HepG2 (cell line): ENCODE measurements around the gene FBLN5. TPM values are rescaled to one million over a fixed set of nuclear protein-coding genes. Genes with fewer than 3 reads are reported as not detected.

ENCODE experiments used
- ATAC-seq: fragments of 200-7000 bp; cut with Tn5 transposase; 3 replicates; pipeline ENCODE4 v1.9.1; 2020; ENCODE audit warnings: mild to moderate bottlenecking, moderate library complexity
- BruUV-seq: library from RNA; stranded (reverse); fragments of 400-500 nt; replicated peaks from 2 replicates; lab custom pipeline; 2021; lab: Mats Ljungman, UMichigan
- CTCF ChIA-PET: fragments of 300-600 bp; formaldehyde crosslinking; extraction: SDS; loops from one replicate; lab custom pipeline; 2021; ENCODE audit warnings: low total read pairs, inconsistent platforms, low intra/inter-chr PET ratio; lab: Yijun Ruan, JAX
- POLR2A ChIA-PET: fragments of 350-600 bp; sonication (Branson Sonifier 250); formaldehyde crosslinking; loops from one replicate; lab custom pipeline; 2020; ENCODE audit warnings: antibody characterized with exemption, inconsistent platforms; lab: Yijun Ruan, JAX
- DNase-seq: peaks from one replicate; pipeline ENCODE4 v3.0.0-alpha.2; 2015; ENCODE audit warnings: low spot score
- FAIRE-seq: peaks from 3 replicates; lab custom pipeline; 2011; peaks lifted over from hg19 to GRCh38; lab: Jason Lieb, UNC
- H2AFZ ChIP-seq: one replicate; pipeline ENCODE4 v1.6.1; 2011; ENCODE audit warnings: low read length, inconsistent platforms
- H3K27ac ChIP-seq: fragments of 300-600 bp; 3 replicates; pipeline ENCODE4 v1.8.0; 2011; ENCODE audit warnings: mixed run types, mild to moderate bottlenecking, mixed read lengths, low read length, inconsistent platforms; ENCODE audit not compliant: insufficient read depth; ENCODE audit errors: extremely low read length
- H3K27me3 ChIP-seq, 2 experiments: fragments of 200-600 bp in 1 of 2; 2 replicates in 1 of 2; 3 replicates in 1 of 2; pipeline versions ENCODE4 v1.6.0 to v1.8.0; 2011; ENCODE audit warnings: low read length in 2 of 2, mild to moderate bottlenecking in 2 of 2, moderate library complexity in 2 of 2, inconsistent platforms in 1 of 2; ENCODE audit not compliant: insufficient read depth in 2 of 2, control insufficient read depth in 1 of 2
- H3K36me3 ChIP-seq, 2 experiments: fragments of 200-600 bp in 1 of 2; replicated peaks in 1 of 2; 2 replicates in 1 of 2; 3 replicates in 1 of 2; pipeline versions ENCODE4 v1.5.1 to v1.8.0; 2011; ENCODE audit warnings: low read length in 2 of 2, inconsistent platforms in 1 of 2; ENCODE audit not compliant: insufficient read depth in 2 of 2, control insufficient read depth in 1 of 2
- H3K4me1 ChIP-seq: 2 replicates; pipeline ENCODE4 v1.5.1; 2012; ENCODE audit warnings: low read length, inconsistent platforms; ENCODE audit not compliant: insufficient read depth
- H3K4me2 ChIP-seq: 2 replicates; pipeline ENCODE4 v1.6.0; 2011; ENCODE audit warnings: low read depth, low read length, inconsistent platforms
- H3K4me3 ChIP-seq, 3 experiments: fragments of 200-600 bp in 1 of 3; sonication (generic), shearing (Covaris generic) in 1 of 3; replicated peaks in 1 of 3; 2 replicates each; pipeline ENCODE4 v1.5.1; 2011 to 2016; ENCODE audit warnings: low read length in 3 of 3, inconsistent platforms in 2 of 3, low read depth in 2 of 3, mild to moderate bottlenecking in 2 of 3, control low read depth in 1 of 3, mixed read lengths in 1 of 3; ENCODE audit not compliant: insufficient read depth in 1 of 3
- H3K79me2 ChIP-seq: one replicate; pipeline ENCODE4 v1.6.1; 2011; ENCODE audit warnings: low read length, inconsistent platforms; ENCODE audit not compliant: insufficient read depth
- H3K9ac ChIP-seq: 2 replicates; pipeline ENCODE4 v1.6.0; 2011; ENCODE audit warnings: mild to moderate bottlenecking, low read depth, low read length, inconsistent platforms; ENCODE audit not compliant: insufficient read depth
- H3K9me3 ChIP-seq: 2 replicates; pipeline ENCODE4 v1.5.1; 2012; ENCODE audit warnings: mild to moderate bottlenecking, low read length
- H4K20me1 ChIP-seq: 2 replicates; pipeline ENCODE4 v1.6.0; 2011; ENCODE audit warnings: inconsistent platforms, mild to moderate bottlenecking, low read length, moderate library complexity; ENCODE audit not compliant: insufficient read depth
- ATAD3A ChIP-seq: sonication (generic); formaldehyde crosslinking; IDR thresholded peaks from 2 replicates; pipeline ENCODE4 v1.4.0; 2020; ENCODE audit warnings: missing genetic modification reagents
- HNF4G ChIP-seq, 2 experiments: sonication (generic) in 1 of 2; formaldehyde crosslinking in 1 of 2; IDR thresholded peaks; 2 replicates each; pipeline versions ENCODE4 v1.4.0 to v1.6.1; 2011 to 2020; ENCODE audit warnings: borderline replicate concordance in 2 of 2, low read depth in 2 of 2, mild to moderate bottlenecking in 2 of 2, low read length in 1 of 2, missing genetic modification reagents in 1 of 2, moderate library complexity in 1 of 2
- KLF16 ChIP-seq, 2 experiments: sonication (generic) in 1 of 2; formaldehyde crosslinking in 1 of 2; IDR thresholded peaks; 2 replicates each; pipeline versions ENCODE4 v1.6.1 to v1.8.0; 2016 to 2023; ENCODE audit warnings: missing genetic modification reagents in 2 of 2, missing compliant biosample characterization in 1 of 2
- ZFP1 ChIP-seq: IDR thresholded peaks from 2 replicates; pipeline ENCODE4 v1.6.1; 2016
- ZNF557 ChIP-seq: sonication (generic); formaldehyde crosslinking; IDR thresholded peaks from 2 replicates; pipeline ENCODE4 v1.4.0; 2020; ENCODE audit warnings: missing genetic modification reagents
- ZNF672 ChIP-seq: sonication (generic); formaldehyde crosslinking; IDR thresholded peaks from 2 replicates; pipeline ENCODE4 v1.8.1; 2022; ENCODE audit warnings: missing genetic modification reagents
- WGBS: methylation state at CpG from one replicate; pipeline ENCODE4 v1.1.6; 2017; ENCODE audit warnings: low lambda C conversion rate; 5-methylcytosine and 5-hydroxymethylcytosine counted together
- in situ Hi-C: cut with HindIII; loops from 2 replicates; pipeline ENCODE4 v1.10.0; 2017; ENCODE audit warnings: low pct_unique_long_range_greater_than_20kb; ENCODE audit not compliant: extremely low pct_ligation_motif_present
- intact Hi-C: fragments of 100-400 bp; cut with micrococcal nuclease; formaldehyde crosslinking; loops from one replicate; pipeline ENCODE4 v1.10.0; 2022; ENCODE audit not compliant: unreplicated experiment
- polyA plus RNA-seq, 8 experiments: library from polyadenylated mRNA; depleted of rRNA in 3 of 8; stranded (reverse) in 7 of 8; unstranded in 1 of 8; fragments of >200 nt; fragmentation: Illumina TruSeq in 4 of 8; extraction: Trizol in 4 of 8; gene quantifications; 2 replicates each; pipeline versions ENCODE4 v1.2.1 to v1.2.3, GENCODE V29; 2011 to 2016; ENCODE audit warnings: low read depth in 4 of 8, missing spikeins in 1 of 8, mixed read lengths in 1 of 8; ENCODE audit not compliant: insufficient read depth in 1 of 8
- total RNA-seq, 5 experiments: library from RNA; depleted of rRNA; stranded (reverse); fragments of >200 nt; fragmentation: Illumina TruSeq; extraction: Trizol; gene quantifications; 2 replicates each; pipeline ENCODE4 v1.2.3, GENCODE V29; 2016; ENCODE audit warnings: low read depth in 1 of 5
- TF ChIP-seq, protein P1 (sequence below): sonication (generic); formaldehyde crosslinking; IDR thresholded peaks from 2 replicates; pipeline ENCODE4 v1.5.0; 2020; ENCODE audit warnings: missing genetic modification reagents, mild to moderate bottlenecking, borderline replicate concordance
- TF ChIP-seq, protein P2 (sequence below): sonication (generic); formaldehyde crosslinking; IDR thresholded peaks from 2 replicates; pipeline ENCODE4 v1.4.0; 2020; ENCODE audit warnings: missing genetic modification reagents
- TF ChIP-seq, protein P3 (sequence below): sonication (generic); formaldehyde crosslinking; IDR thresholded peaks from 2 replicates; pipeline ENCODE4 v1.8.0; 2023; ENCODE audit warnings: mild to moderate bottlenecking, missing genetic modification reagents
- TF ChIP-seq, protein P4 (sequence below): sonication (generic); formaldehyde crosslinking; IDR thresholded peaks from 2 replicates; pipeline ENCODE4 v1.4.0; 2020; ENCODE audit warnings: missing genetic modification reagents, borderline replicate concordance

The FBLN5 gene
- total and polyA plus RNA-seq, 2 of the 13 experiments (the other 11 are each of a cell fraction or from before 2014, with no cell fraction given): 0.38 to 0.77 TPM

DNA sequence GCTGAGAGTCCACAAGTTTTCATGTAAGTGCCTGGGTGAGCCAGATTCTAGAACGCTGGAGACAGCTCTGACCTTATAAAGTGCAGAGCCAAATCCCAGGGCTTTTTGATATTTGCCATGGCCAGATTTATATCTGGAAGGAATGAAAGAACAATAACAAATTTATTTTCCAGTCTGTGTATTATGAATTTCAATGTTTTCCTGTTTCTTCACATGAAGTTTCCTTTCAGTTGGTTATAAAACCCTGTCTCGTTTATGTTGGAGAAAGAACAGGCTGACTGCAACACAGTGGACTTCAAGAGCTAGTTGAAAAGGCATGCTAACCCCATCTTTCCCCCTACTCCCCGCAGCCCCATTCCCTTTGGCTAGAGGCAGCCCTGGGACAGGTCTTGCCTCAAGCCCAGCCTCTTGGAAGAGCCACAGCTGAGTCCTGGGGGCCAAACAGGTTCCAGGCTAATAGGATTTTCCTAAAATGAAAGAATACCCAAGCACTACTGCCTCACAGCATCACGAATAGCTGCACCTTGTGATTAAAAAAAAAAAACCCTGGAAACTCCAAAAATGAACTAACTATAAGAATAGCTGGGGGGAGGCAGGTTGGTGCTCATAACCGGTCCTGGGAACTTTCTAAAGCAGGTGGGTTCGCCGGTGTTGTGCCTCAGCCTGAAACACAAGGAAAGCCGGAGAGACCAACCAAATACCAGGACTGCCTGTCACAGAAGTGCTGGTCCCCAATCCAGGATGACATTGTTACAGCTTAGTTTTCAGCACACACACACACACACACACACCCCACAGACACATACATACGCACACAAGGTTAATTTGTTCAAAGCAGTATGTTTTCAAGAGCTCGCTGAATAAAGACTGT is 1.5 kb downstream of the FBLN5 start:
- Histone ChIP-seq H2AFZ (no peak overlapping the region), H3K9ac (no peak overlapping the region), H3K27me3 (peaks cover 5 to 29% of the 10 kb centered on the region in 2 experiments), H3K79me2 (no peaks in the 10 kb centered on the region), H3K9me3 (no peaks in the 10 kb centered on the region), H3K4me3 (peak overlapping the region in 1 of 3 experiments; percentile 68; a peak in 3 of 6 replicates), H3K4me2 (peak overlapping the region; percentile 90), H3K27ac (no peak overlapping the region), H3K4me1 (peaks cover 36% of the 10 kb centered on the region), H3K36me3 (no peaks in the 10 kb centered on the region), H4K20me1 (no peaks in the 10 kb centered on the region)
- ChIA-PET POLR2A (interaction anchor here (0.6 to 1.4 kb wide), 2 partner anchors 12 to 33 kb away, joined by 3 to 4 read pairs; no protein-coding TSS in a partner anchor), CTCF (no interaction called here)
- intact Hi-C loops: loop anchor here (5.0 kb wide), 1 partner anchor 51 kb away; no protein-coding TSS in a partner anchor
- ATAC-seq (no peak), FAIRE-seq (no peak), DNase-seq (no peak)
- WGBS: 9% methylated on average over 10 of the region's 10 CpGs
- in situ Hi-C loops: no loop called here
- no TSS peak for BruUV-seq
- TF ChIP-seq, protein P1, sequence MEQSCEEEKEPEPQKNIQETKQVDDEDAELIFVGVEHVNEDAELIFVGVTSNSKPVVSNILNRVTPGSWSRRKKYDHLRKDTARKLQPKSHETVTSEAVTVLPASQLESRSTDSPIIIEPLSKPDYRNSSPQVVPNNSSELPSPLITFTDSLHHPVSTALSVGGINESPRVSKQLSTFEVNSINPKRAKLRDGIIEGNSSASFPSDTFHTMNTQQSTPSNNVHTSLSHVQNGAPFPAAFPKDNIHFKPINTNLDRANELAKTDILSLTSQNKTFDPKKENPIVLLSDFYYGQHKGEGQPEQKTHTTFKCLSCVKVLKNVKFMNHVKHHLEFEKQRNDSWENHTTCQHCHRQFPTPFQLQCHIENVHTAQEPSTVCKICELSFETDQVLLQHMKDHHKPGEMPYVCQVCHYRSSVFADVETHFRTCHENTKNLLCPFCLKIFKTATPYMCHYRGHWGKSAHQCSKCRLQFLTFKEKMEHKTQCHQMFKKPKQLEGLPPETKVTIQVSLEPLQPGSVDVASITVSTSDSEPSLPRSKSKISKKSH (CRISPR knock-in tag): no peak
- TF ChIP-seq HNF4G (IDR thresholded peaks at IDR 0.05; ENCODE audit: borderline replicate concordance, low read depth, low read length) (no peak), HNF4G (CRISPR knock-in tag; IDR thresholded peaks at IDR 0.05; ENCODE audit: borderline replicate concordance, low read depth) (no peak), ZNF557 (no peak), ZFP1 (CRISPR knock-in tag) (no peak), KLF16 (CRISPR knock-in tag; IDR thresholded peaks at IDR 0.05) (no peak), ZNF672 (CRISPR knock-in tag) (no peak), ATAD3A (CRISPR knock-in tag) (no peak)
- TF ChIP-seq, protein P2, sequence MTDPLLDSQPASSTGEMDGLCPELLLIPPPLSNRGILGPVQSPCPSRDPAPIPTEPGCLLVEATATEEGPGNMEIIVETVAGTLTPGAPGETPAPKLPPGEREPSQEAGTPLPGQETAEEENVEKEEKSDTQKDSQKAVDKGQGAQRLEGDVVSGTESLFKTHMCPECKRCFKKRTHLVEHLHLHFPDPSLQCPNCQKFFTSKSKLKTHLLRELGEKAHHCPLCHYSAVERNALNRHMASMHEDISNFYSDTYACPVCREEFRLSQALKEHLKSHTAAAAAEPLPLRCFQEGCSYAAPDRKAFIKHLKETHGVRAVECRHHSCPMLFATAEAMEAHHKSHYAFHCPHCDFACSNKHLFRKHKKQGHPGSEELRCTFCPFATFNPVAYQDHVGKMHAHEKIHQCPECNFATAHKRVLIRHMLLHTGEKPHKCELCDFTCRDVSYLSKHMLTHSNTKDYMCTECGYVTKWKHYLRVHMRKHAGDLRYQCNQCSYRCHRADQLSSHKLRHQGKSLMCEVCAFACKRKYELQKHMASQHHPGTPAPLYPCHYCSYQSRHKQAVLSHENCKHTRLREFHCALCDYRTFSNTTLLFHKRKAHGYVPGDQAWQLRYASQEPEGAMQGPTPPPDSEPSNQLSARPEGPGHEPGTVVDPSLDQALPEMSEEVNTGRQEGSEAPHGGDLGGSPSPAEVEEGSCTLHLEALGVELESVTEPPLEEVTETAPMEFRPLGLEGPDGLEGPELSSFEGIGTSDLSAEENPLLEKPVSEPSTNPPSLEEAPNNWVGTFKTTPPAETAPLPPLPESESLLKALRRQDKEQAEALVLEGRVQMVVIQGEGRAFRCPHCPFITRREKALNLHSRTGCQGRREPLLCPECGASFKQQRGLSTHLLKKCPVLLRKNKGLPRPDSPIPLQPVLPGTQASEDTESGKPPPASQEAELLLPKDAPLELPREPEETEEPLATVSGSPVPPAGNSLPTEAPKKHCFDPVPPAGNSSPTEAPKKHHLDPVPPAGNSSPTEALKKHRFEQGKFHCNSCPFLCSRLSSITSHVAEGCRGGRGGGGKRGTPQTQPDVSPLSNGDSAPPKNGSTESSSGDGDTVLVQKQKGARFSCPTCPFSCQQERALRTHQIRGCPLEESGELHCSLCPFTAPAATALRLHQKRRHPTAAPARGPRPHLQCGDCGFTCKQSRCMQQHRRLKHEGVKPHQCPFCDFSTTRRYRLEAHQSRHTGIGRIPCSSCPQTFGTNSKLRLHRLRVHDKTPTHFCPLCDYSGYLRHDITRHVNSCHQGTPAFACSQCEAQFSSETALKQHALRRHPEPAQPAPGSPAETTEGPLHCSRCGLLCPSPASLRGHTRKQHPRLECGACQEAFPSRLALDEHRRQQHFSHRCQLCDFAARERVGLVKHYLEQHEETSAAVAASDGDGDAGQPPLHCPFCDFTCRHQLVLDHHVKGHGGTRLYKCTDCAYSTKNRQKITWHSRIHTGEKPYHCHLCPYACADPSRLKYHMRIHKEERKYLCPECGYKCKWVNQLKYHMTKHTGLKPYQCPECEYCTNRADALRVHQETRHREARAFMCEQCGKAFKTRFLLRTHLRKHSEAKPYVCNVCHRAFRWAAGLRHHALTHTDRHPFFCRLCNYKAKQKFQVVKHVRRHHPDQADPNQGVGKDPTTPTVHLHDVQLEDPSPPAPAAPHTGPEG (CRISPR knock-in tag): no peak
- TF ChIP-seq, protein P3, sequence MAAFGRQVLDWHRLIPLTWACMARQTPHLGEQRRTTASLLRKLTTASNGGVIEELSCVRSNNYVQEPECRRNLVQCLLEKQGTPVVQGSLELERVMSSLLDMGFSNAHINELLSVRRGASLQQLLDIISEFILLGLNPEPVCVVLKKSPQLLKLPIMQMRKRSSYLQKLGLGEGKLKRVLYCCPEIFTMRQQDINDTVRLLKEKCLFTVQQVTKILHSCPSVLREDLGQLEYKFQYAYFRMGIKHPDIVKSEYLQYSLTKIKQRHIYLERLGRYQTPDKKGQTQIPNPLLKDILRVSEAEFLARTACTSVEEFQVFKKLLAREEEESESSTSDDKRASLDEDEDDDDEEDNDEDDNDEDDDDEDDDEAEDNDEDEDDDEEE: no peak
- TF ChIP-seq, protein P4, sequence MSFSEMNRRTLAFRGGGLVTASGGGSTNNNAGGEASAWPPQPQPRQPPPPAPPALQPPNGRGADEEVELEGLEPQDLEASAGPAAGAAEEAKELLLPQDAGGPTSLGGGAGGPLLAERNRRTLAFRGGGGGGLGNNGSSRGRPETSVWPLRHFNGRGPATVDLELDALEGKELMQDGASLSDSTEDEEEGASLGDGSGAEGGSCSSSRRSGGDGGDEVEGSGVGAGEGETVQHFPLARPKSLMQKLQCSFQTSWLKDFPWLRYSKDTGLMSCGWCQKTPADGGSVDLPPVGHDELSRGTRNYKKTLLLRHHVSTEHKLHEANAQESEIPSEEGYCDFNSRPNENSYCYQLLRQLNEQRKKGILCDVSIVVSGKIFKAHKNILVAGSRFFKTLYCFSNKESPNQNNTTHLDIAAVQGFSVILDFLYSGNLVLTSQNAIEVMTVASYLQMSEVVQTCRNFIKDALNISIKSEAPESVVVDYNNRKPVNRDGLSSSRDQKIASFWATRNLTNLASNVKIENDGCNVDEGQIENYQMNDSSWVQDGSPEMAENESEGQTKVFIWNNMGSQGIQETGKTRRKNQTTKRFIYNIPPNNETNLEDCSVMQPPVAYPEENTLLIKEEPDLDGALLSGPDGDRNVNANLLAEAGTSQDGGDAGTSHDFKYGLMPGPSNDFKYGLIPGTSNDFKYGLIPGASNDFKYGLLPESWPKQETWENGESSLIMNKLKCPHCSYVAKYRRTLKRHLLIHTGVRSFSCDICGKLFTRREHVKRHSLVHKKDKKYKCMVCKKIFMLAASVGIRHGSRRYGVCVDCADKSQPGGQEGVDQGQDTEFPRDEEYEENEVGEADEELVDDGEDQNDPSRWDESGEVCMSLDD (CRISPR knock-in tag): no peak
